GM15510 (cell line): ENCODE measurements around the gene LMBRD2.

Experiments
- POLR2A ChIP-seq: IDR thresholded peaks from 3 replicates; pipeline ENCODE4 v1.6.1; 2011; ENCODE audit warnings: borderline replicate concordance; ENCODE audit not compliant: insufficient read length; ENCODE audit errors: extremely low read depth

The LMBRD2 gene

GRCh38 chr5:36066540-36067210 lies 85.0 kb downstream of the LMBRD2 start, which contains the start of gene UGT3A2:
TSS of gene UGT3A2 (minus strand) at chr5:36066882. CDS start at chr5:36066789, 93 bp downstream.
- no peak for TF ChIP-seq POLR2A

DNA sequence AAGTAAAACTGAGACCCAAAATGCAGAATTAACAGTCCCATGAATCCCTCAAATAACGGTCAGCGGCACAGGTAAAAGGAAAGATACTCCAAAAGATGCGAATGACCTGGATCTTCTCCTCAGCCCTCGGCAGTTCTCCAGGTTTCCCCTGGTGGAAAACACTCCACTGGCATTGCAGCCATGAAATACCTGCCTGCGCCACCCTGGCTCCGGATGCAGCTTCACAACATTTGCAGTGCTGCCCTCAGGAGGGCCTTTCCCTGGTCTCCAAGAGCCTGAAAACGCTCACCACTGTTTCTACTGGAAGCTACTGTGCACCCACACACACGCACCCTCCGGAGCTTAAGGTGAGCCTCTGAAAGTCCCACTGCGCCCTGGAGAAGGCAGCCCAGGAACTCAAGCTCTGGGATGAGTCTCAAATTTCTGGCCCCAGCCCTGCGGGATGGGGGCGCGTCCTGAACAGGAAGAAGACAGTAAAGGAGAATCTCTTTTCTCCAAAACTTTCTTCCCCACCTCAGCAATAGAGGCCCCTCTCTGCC lies 85.6 kb downstream of the LMBRD2 start:
- no peak for TF ChIP-seq POLR2A

GRCh38 chr5:36060420-36060887 lies 91.2 kb downstream of the LMBRD2 start:
- no peak for TF ChIP-seq POLR2A

GRCh38 chr5:36059571-36060419 lies 91.9 kb downstream of the LMBRD2 start:
- no peak for TF ChIP-seq POLR2A

DNA sequence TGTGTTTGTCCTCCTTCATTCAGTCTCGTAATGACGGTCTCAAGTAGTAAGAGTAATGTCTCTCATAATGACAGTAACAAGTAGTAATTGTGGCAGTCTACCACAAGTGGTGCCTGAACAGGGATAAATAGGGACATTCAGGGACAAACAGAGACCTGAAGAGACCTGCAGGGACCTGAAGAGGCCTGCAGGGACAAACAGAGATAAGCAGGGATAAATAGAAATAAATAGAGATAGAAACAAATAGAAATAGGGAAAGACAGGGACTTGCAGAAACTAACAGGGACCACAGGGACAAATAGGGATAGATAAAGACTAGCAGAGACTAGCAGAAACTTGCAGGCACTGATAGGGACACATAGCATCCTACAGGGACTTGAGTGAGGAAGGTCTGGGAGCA lies 92.9 kb downstream of the LMBRD2 start:
- TF ChIP-seq POLR2A: no peak

DNA sequence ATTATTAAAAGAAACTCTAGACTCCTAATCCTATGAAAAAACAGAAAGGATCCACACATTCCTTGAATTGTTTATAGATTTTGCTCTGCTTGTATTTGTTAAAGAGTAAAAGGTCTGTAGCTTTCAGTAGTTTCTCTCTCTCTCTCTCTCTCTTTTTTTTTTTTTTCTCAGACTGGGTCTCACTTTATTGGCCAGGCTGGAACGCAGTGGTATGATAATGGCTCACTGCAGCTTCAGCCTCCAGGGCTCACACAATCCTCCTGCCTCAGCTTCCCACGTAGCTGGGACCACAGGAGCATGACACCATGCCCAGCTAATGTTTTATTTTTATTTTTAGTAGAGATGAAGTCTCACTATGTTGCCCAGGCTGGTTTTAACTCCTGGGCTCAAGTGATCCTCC lies 94.3 kb downstream of the LMBRD2 start:
- TF ChIP-seq POLR2A: no peak

DNA sequence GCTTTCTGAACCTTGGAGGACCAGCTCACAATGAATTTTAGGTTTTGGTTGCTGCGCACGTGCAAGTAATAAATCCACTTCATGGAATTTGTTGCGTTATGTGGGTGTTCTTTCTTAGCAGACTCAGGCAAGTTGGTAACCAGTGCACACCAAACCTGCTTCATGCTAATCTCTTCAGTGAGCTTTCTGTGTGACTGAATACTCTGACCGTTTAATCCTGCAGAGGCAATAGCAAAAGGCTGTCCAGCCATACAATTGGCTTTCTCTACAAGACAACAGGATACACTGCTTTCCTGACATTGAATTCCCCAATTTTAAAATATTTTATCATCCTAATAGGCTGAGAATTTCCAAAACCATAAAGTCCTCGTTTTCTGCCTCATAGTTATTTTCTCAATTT lies 95.3 kb downstream of the LMBRD2 start:
- no peak for TF ChIP-seq POLR2A

DNA sequence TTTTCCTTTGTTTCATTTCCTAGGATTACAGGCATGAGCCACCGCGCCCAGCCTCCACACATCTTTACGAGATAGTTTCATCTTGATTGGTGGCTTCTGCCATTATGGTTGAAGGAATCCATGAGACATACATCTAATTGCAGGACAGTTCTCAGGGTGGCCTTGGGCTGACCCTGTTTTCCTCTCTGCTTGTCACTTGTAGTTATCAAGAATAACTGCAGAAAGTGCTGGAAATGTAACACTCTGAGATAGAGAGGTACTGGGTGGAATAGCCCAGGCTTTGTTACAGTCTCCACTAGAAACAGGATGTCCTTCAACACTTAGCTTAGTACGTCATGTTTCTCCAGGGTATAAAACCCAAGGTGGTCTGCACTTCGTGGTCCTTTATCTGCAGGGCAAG lies 95.7 kb downstream of the LMBRD2 start:
- TF ChIP-seq POLR2A: no peak

GRCh38 chr5:36054647-36055046 lies 97.0 kb downstream of the LMBRD2 start:
- TF ChIP-seq POLR2A: no peak

DNA sequence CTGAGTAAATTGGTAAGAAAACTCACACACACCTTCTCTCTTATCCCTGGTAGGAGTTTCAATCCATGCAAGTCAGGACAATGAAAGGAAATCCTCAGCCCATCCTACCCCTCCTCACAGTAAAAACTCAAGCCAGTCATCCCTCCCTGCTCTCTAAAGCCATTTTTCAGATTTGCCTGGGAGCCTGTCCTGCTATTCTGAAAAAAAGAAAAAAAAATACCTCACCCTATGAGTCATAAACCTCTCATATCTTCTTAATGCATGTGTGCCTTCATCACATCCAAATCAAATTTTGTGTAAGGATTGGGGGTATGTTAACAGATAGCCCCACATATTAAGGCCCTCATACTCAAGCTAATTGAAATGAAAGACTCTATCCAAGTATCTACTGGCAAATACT lies 99.1 kb downstream of the LMBRD2 start:
- no peak for TF ChIP-seq POLR2A

DNA sequence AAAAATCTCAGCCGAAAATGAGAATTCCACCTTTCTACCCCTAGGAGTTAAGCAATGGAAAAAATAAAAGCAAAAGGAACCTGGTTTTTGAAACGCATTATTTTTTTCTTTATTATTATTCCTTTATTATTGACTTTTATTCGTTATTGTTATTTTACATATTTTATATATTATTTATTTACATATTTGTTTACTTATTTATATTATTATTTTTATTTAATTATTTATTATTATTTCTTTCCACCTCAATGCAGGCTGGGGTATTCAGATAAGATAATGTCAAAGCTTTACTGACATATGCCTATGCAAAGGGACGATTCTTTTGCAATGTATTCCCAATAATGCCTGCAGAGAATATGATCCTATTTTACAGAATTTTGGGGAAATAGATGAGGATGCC lies 101.7 kb downstream of the LMBRD2 start:
- TF ChIP-seq POLR2A: no peak
